Sciatic nerve (tissue), 2 donors: ENCODE results near the gene GPX3. TPM values are rescaled to one million over a fixed set of nuclear protein-coding genes. Genes with fewer than 3 reads are reported as not detected.
A peak's percentile ranks its signal among the peaks of the same experiment; 100 is the strongest.

Source experiments
- ATAC-seq: fragments of 200-7000 bp; cut with Tn5 transposase; one replicate; pipeline ENCODE4 v1.9.1; 2020; ENCODE audit warnings: mild to moderate bottlenecking, moderate library complexity
- DNase-seq: peaks from one replicate; pipeline ENCODE4 v3.0.0-alpha.2; 2020; ENCODE audit warnings: low spot score
- intact Hi-C: fragments of 100-400 bp; cut with DNase I; formaldehyde crosslinking; loops from one replicate; pipeline ENCODE4 v1.14.2; 2022
- total RNA-seq: library from RNA; stranded (reverse); fragmentation: NEBNext Ultra II Directional; extraction: Animal tissue kit (Norgen Biotek cat#: 25700); gene quantifications from one replicate; pipeline ENCODE4 v1.2.1, GENCODE V29; 2021
- donor health status: DM: no; HTN: no; CAD: no.
- donor health status: DM: no; HTN: no; CAD: no.

Gene GPX3
- total RNA-seq, 1 donor from 2014 or later: 1,443 TPM

- DNase-seq (no peak), ATAC-seq (peak; percentile 43)
- intact Hi-C loops: no loop called here
Measured at GRCh38 chr5:151028717-151029116, 8.3 kb downstream of the GPX3 start.

DNA sequence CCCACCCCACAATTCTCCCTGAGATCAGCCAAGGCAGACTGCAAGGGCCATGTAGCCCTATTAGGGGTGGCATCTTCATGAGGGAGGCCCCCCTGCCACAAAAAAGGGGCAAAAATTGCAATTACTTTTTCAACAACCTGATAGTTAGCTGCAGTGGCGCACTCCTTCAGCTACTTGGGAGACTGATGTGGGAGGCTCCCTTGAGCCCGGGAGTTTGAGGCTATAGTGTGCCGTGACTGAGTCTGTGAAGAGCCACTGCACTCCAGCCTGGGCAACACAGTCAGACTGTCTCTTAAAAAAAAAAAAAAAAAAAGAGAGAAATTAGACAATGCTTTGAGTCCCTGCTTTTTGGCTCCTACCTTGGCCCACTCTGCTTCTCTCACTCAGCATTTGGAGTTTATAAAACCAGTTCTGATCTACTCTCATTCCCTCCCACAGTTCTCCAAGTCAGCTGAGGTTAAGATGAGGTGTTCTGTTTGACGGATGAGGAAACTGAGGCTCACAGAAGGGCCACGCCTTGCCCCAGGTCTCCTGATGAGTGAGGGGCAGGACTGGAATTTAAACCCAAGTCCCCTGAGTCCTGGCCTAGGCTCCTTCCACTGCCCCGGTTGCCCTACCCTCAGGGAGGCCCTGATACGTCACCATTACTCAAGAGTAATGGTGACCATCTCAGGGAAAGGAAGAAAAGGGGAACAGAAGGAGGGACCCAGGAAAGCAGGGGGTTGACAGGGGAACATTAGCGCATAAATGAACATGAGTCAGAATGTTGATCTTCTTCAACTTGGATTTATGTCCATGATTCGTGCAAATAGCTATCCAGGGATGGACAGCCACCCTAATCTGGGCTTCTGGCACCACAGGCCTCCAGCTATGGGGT is 9.0 kb downstream of the GPX3 start:
- ATAC-seq (peak; percentile 36), DNase-seq (no peak)
- intact Hi-C loops: no loop called here

- no peak for DNase-seq
- intact Hi-C loops: no loop called here
- peak; percentile 7 for ATAC-seq
Measured at GRCh38 chr5:151030056-151030336, 9.6 kb downstream of the GPX3 start.

DNA sequence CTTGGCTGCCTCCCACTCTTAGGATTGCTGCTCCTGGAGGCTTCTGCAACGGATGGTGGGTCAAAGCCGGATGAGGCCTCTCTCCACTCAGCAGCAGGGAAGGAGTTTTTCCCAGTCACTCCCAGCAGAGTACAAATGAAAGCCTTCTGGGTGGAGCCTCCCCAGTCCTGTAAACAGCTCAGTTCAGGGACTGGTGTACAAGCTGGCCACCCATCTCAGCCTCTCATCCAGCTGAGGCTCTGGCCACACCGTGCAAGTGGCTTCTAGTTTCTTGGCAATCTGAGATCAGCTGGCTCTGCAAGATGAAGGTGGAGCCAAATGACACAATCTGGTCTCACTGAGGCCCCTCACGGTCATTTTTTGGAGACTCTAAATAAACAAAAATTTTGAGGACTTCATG is 10.0 kb downstream of the GPX3 start:
- peak; percentile 72 for ATAC-seq
- peak; percentile 72 for DNase-seq

GRCh38 chr5:151031554-151031953 is 11.2 kb downstream of the GPX3 start:
- intact Hi-C loops: no loop called here
- no peak for ATAC-seq
- DNase-seq: no peak

More for the DNA sequence above, 10.0 kb downstream of the GPX3 start:
- intact Hi-C loops: no loop called here

- ATAC-seq (no peak), DNase-seq (no peak)
- intact Hi-C loops: no loop called here
Measured at GRCh38 chr5:151033217-151033934, 13.0 kb downstream of the GPX3 start.

GRCh38 chr5:151034422-151035379 is 14.3 kb downstream of the GPX3 start:
- intact Hi-C loops: no loop called here
- DNase-seq (no peak), ATAC-seq (no peak)

DNA sequence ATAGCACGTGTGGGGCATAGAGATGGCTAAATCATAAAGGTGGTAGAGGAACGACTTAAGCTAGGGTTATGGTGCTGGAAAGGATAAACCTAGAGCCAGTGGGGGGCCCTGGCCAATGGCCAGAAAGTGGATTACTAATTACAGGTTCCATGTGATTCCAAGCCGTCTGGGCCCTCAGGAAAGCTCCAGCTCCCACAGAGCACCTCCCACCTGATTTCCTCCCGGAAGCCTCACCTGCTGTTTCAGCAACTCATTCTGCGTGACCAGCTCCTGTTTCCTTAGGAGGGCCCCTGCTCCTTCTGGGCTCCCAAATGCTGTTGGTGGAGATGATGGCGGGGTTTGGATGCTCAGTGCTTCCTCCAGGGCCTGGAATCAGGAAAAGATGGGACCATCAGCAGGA is 16.2 kb downstream of the GPX3 start:
- intact Hi-C loops: no loop called here
- ATAC-seq (no peak), DNase-seq (no peak)

- intact Hi-C loops: no loop called here
- DNase-seq: no peak
- peak; percentile 79 for ATAC-seq
Measured at GRCh38 chr5:151037561-151038411, 17.4 kb downstream of the GPX3 start.

DNA sequence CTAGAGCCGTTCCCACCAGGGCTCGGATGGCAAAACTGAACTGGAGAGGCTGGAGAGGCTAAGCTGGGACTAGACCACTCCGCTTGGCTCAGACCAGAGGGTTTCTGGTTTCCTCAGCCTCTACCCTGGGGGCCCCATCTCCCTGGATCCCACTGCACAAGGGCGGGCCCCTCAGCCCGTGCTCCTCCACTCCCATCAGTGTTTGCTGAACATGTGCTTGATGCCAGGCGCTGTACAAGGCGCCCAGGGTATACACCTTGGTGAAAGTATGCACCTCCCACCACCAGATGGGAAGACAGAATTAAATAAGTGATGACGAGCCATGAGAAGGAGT is 18.0 kb downstream of the GPX3 start:
- intact Hi-C loops: no loop called here
- DNase-seq (no peak), ATAC-seq (no peak)

DNA sequence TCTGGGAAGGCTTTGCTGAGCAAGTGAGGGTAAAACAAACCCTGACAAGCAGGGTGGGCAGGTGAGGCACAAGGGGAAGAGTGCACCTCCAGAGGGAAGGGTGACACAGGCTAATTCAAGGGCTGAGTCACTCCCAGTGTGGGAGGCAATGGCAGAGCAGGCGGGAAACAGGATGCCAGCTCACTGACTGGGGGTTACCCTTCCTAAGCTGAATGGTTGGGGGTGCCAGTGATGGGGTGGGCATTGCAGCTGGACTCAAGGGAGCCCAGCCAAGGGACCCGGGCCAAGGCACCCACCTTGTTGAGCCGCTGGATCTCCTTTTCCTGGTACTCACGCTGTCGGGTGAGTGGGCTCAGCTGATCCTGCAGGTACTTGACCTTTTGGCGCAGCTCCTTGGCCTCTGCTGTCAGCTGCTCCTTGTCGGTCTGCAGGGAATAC is 18.4 kb downstream of the GPX3 start:
- DNase-seq: no peak
- peak; percentile 1 for ATAC-seq
- intact Hi-C loops: no loop called here

- intact Hi-C loops: no loop called here
- ATAC-seq (peak; percentile 5), DNase-seq (no peak)
Measured at GRCh38 chr5:151039665-151040064, 19.3 kb downstream of the GPX3 start.

- intact Hi-C loops: no loop called here
- DNase-seq (no peak), ATAC-seq (peak; percentile 69)
Measured at GRCh38 chr5:151040211-151040747, 19.9 kb downstream of the GPX3 start.

- intact Hi-C loops: no loop called here
- ATAC-seq (no peak), DNase-seq (no peak)
Measured at GRCh38 chr5:151041577-151042268, 21.3 kb downstream of the GPX3 start.

DNA sequence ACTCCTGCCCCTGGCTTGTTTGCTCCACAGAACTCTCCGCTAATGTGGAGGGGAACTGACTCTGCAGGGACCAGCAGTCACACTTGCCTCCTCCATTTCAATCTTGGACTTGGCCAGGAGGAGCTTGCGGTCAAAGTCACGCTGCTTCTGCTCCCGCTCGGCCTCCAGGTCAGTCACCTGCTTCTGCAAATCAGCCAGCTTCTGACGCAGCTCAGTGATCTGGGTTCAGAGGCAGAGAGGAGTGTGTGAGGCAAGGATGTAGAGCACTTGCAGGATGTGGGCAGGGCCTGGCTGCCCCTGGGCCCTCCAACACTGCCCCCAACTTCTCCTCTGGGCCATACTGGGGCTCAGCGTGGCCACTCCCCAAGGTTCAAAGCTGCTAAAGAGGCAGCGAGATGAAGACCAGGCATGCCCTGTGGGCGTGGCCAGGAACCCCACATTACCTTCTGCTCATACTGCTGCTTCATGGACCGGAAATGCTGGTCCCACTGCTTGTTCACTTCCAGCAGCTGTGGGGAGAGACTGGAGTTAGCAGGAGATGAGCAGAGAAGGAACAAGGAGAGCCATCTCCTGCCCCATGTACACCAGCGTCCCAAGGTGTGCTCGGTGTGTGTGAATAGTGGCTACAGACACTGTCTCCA is 22.2 kb downstream of the GPX3 start:
- DNase-seq: no peak
- no peak for ATAC-seq
- intact Hi-C loops: no loop called here

GRCh38 chr5:151047814-151048425 is 27.5 kb downstream of the GPX3 start:
- peak; percentile 83 for ATAC-seq
- intact Hi-C loops: no loop called here
- no peak for DNase-seq

- no peak for DNase-seq
- peak; percentile 34 for ATAC-seq
- intact Hi-C loops: no loop called here
Measured at GRCh38 chr5:151048526-151048925, 28.1 kb downstream of the GPX3 start.
